IPS DF 6.9 (cell line): ENCODE results near the gene COL10A1.
A peak's percentile ranks its signal among the peaks of the same experiment; 100 is the strongest.
"Not testable (repeated sequence)": the region's sequence is repeated elsewhere in the genome, so short reads cannot be mapped to it uniquely, and the experiment has no call there.

Source experiments
- DNase-seq: peaks from one replicate; pipeline ENCODE4 v3.0.0-alpha.2; 2013; ENCODE audit warnings: low read depth, low spot score
- H3K27ac ChIP-seq: one replicate; pipeline ENCODE4 v1.5.1; 2013; ENCODE audit warnings: low read length, control low read depth
- H3K27me3 ChIP-seq: 2 replicates; pipeline ENCODE4 v1.6.1; 2013; ENCODE audit warnings: mild to moderate bottlenecking, low read length; ENCODE audit not compliant: control insufficient read depth, insufficient read depth
- H3K36me3 ChIP-seq: 2 replicates; pipeline ENCODE4 v1.6.1; 2013; ENCODE audit warnings: low read length; ENCODE audit not compliant: control insufficient read depth, insufficient read depth
- H3K4me1 ChIP-seq: 2 replicates; pipeline ENCODE4 v1.6.1; 2013; ENCODE audit warnings: low read length; ENCODE audit not compliant: control insufficient read depth, insufficient read depth
- H3K4me3 ChIP-seq: 2 replicates; pipeline ENCODE4 v1.5.1; 2013; ENCODE audit warnings: mild to moderate bottlenecking, low read length
- H3K9me3 ChIP-seq: 2 replicates; pipeline ENCODE4 v1.6.1; 2013; ENCODE audit warnings: low read length, inconsistent platforms; ENCODE audit not compliant: control insufficient read depth, insufficient read depth
- WGBS: extraction: QIAGEN DNeasy Blood & Tissue Kit; methylation state at CpG from one replicate; pipeline ENCODE4 v1.1.7; 2013; ENCODE audit warnings: mixed read lengths, missing lambda C conversion rate; ENCODE audit not compliant: insufficient read length, insufficient coverage; 5-methylcytosine and 5-hydroxymethylcytosine counted together

Gene COL10A1

DNA sequence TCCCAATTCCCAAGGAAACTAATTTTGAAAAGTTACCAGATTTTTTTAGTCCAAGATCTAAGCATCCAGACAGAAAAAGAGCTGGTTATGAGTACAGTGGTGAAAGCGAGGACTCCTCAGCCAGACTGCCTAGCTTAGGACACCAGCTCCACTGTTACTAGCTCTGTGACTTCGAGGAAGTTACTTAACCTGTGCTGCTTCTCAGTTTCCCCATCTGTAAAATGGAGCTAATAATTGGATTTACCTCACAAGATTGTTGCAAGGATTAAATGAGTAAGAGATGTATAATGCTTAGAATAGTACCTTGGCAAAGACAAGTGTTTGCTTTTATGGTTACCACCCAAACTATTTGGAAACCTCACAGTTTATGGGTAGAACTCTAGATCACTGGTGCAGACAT, 24.1 kb downstream of the COL10A1 start:
- no CpG with 5 or more reads among the region's 2 CpGs for WGBS
- Histone ChIP-seq H3K27ac (no peak overlapping the region), H3K27me3 (no peaks in the 10 kb centered on the region), H3K36me3 (no peaks in the 10 kb centered on the region), H3K9me3 (no peaks in the 10 kb centered on the region), H3K4me1 (0 out of 2 replicates have a peak, but pooled peaks cover 1% of the 10 kb centered on the region), H3K4me3 (peak overlapping the region; percentile 93; the same call in 1 of the 2 replicates)
- no peak for DNase-seq

- Histone ChIP-seq H3K4me3 (peak overlapping the region; percentile 93; the same call in 1 of the 2 replicates), H3K36me3 (no peaks in the 10 kb centered on the region), H3K9me3 (no peaks in the 10 kb centered on the region), H3K27ac (no peak overlapping the region), H3K27me3 (no peaks in the 10 kb centered on the region), H3K4me1 (0 out of 2 replicates have a peak, but pooled peaks cover 1% of the 10 kb centered on the region)
- no CpG with 5 or more reads among the region's 12 CpGs for WGBS
- no peak for DNase-seq
These were observed 24.6 kb downstream of the COL10A1 start for GRCh38 chr6:116101302-116101718.

- Histone ChIP-seq H3K4me3 (peak within 1 kb of the TSS; percentile 93), H3K27ac (no peak within 1 kb of the TSS), H3K4me1 (0 out of 2 replicates have a peak, but pooled peaks cover 1% of the 10 kb centered on the region), H3K9me3 (peaks cover 3% of the 10 kb centered on the region), H3K27me3 (no peaks in the 10 kb centered on the region), H3K36me3 (no peaks in the 10 kb centered on the region)
- WGBS: no CpG with 5 or more reads among the region's 87 CpGs
- peak; percentile 70 for DNase-seq
These were observed 25.3 kb downstream of the COL10A1 start, which contains the start of gene NT5DC1 for GRCh38 chr6:116100419-116101301. Gene NT5DC1, plus strand, starts transcription at chr6:116100853. Its CDS starts 78 bp downstream, at chr6:116100931.

DNA sequence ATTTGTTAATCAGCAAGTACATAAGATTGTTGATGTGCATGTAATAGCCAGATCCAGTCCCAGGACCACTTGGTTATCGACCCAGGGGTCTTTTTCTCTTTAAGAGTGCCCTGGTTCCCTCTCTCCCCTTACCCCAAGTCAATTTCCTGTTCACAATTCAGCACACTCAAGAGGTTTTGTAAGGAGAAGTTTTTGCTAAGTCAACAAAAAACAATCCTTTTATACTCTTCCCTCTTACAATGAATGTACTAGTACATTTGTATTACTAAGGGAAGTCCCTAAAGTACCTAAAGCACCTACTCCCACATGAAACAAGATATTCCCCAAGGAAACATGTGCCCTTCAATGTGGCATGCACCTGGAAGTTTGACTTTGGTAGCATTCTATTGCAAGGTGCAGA, 26.9 kb downstream of the COL10A1 start:
- no CpG with 5 or more reads among the region's 1 CpG for WGBS
- Histone ChIP-seq H3K27ac (no peak overlapping the region), H3K4me3 (no peak overlapping the region), H3K27me3 (no peaks in the 10 kb centered on the region), H3K4me1 (0 out of 2 replicates have a peak, but pooled peaks cover 1% of the 10 kb centered on the region), H3K36me3 (no peaks in the 10 kb centered on the region), H3K9me3 (peaks cover 3% of the 10 kb centered on the region)
- DNase-seq: no peak

DNA sequence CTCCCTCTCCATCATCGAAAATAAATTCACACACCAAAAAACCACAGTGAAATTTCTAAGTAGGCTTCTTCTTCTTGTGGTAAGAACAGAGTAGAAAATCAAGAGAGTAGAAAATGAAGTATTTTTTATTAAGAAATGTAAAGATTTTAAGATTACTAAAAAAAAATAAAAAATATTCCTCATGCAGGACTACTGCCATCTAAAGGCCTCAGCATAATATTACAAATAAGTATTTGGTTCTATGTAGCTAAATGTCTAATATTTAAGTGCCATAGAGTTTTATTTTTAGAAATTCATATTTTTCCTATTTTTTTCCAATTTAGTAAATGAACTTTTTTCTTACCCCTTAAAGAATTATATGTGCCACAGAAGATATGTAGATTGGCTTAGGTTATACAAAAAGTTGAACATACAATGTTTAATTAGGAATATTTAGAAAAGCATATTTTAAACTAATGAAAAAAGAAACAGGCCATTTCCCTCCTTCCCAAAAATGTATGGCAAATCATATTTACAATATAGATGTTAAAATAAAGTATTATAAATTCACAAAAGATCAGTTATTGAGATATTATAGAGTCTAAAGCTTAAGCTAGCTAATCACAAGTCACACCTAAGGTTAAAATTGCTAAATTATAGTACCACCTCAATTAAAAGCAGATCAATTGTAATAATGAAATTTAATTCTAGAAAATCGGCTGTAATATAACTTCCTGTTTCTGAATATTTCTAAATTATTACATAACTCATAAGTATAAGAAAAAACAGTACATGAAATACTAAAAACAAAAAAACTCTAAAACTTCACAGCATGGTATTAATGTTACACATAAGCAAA, 28.7 kb downstream of the COL10A1 start:
- 100% methylated on average over 1 of the region's 2 CpGs for WGBS
- Histone ChIP-seq H3K36me3 (no peaks in the 10 kb centered on the region), H3K9me3 (peaks cover 3% of the 10 kb centered on the region), H3K4me3 (no peak overlapping the region), H3K27me3 (no peaks in the 10 kb centered on the region), H3K4me1 (0 out of 2 replicates have a peak, but pooled peaks cover 1% of the 10 kb centered on the region), H3K27ac (no peak overlapping the region)
- DNase-seq: no peak

DNA sequence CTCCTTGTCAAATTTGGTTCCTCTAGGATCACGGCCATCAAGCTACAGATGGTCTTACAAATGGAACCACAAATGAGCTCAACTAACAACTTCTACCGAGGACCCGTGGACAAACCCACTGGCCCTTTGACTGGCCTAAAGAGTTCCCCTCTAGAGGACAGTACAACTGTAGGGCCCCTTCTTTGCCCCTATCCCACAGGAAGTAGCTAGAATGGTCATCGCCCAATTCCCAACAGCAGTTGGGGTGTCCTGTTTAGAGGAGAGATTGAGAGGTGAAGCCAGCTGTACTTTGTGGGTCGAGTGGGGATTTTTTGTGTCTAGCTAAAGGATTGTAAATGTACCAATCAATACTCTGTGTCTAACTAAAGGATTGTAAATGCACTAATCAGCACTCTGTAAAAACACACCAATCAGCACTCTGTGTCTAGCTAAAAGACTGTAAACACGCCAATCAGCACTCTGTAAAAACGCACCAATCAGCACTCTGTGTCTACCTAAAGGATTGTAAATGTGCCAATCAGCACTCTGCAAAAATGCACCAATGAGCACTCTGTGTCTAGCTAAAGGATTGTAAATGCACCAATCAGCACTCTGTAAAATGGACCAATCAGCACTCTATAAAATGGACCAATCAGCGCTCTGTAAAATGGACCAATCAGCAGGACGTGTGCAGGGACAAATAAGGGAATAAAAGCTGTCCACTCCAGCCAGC, 29.7 kb downstream of the COL10A1 start:
- not testable (repeated sequence) for H3K27me3 ChIP-seq, H3K36me3 ChIP-seq, H3K4me3 ChIP-seq, H3K9me3 ChIP-seq, DNase-seq, H3K27ac ChIP-seq, H3K4me1 ChIP-seq
- no CpG with 5 or more reads among the region's 9 CpGs for WGBS

- Histone ChIP-seq H3K27ac (no peak overlapping the region), H3K36me3 (no peaks in the 10 kb centered on the region), H3K4me3 (no peak overlapping the region), H3K27me3 (no peaks in the 10 kb centered on the region), H3K4me1 (no peaks in the 10 kb centered on the region), H3K9me3 (peaks cover 3% of the 10 kb centered on the region)
- no peak for DNase-seq
- no CpG with 5 or more reads among the region's 7 CpGs for WGBS
These were observed 31.9 kb downstream of the COL10A1 start for GRCh38 chr6:116094041-116094440.

GRCh38 chr6:116090251-116090650, 35.7 kb downstream of the COL10A1 start:
- no peaks in the 10 kb centered on the region for H3K4me1 ChIP-seq
- H3K27ac ChIP-seq: no peak overlapping the region
- no peak overlapping the region for H3K4me3 ChIP-seq
- H3K9me3 ChIP-seq: no peaks in the 10 kb centered on the region
- H3K27me3 ChIP-seq: no peaks in the 10 kb centered on the region
- WGBS: no CpG with 5 or more reads among the region's 2 CpGs
- no peak for DNase-seq
- no peaks in the 10 kb centered on the region for H3K36me3 ChIP-seq

DNA sequence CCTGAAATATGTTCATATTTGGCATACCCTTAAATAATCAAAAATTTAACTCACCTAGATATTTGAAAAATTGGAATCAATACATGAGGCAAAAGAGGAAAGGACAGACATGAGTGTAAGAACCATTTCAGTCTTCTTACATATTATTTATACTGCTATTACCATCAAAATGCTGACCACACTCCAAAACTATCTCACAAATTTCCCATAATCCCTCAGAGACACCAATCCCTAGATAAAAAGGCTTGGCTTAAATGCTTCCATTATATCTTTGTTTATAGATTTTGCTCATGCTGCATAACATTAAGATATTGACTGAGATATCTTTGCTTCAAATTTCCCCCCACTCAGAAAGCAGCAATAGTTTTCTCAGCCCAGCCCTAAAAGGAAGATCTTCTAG, 37.0 kb downstream of the COL10A1 start:
- H3K4me3 ChIP-seq: no peak overlapping the region
- no peaks in the 10 kb centered on the region for H3K36me3 ChIP-seq
- DNase-seq: no peak
- H3K27me3 ChIP-seq: no peaks in the 10 kb centered on the region
- H3K4me1 ChIP-seq: no peaks in the 10 kb centered on the region
- no peaks in the 10 kb centered on the region for H3K9me3 ChIP-seq
- no peak overlapping the region for H3K27ac ChIP-seq

DNA sequence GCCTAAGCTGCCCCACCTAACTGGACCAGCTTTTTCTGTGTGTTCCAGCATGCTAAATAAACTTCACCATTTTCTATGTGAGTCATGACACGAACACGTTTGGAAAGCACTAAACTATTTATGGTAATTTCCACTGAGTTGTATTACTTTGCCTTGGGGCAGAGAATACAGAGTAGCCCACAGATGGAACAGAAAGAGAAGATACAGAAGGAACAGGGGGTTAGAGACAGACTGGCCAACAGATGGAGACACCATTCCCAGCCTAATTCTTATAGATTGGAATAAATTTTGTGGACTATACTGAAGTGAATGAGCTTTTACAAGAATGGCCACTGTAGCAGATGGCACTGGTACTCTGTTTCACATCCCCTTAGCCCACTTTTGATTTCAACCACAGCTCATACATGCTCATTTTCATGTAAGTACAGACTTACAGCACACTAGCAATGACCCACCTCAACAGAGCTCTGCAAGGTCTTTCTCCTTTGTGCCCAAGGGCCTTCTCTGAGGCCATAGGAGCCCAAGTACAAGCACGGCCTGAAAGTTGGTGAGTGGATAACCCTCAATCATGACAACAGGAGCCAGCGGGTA, 38.4 kb downstream of the COL10A1 start:
- no peak for DNase-seq
- no peak overlapping the region for H3K27ac ChIP-seq

More for the DNA sequence above, 38.4 kb downstream of the COL10A1 start:
- no peaks in the 10 kb centered on the region for H3K9me3 ChIP-seq
- no peak overlapping the region for H3K4me3 ChIP-seq
- no peaks in the 10 kb centered on the region for H3K4me1 ChIP-seq
- WGBS: no CpG with 5 or more reads among the region's 4 CpGs
- H3K36me3 ChIP-seq: no peaks in the 10 kb centered on the region
- no peaks in the 10 kb centered on the region for H3K27me3 ChIP-seq
